Glutamatergic neuron (in vitro differentiated cells): Measurements from ENCODE around the gene KCNK10. TPM values are rescaled to one million over a fixed set of nuclear protein-coding genes. Genes with fewer than 3 reads are reported as not detected.
A peak's percentile ranks its signal among the peaks of the same experiment; 100 is the strongest.

Experiments used
- DNase-seq: peaks from one replicate; pipeline ENCODE4 v3.0.0; 2022
- H3K27ac Mint-ChIP-seq: one replicate; pipeline ENCODE4 v1.8.0; 2020; ENCODE audit warnings: mild to moderate bottlenecking, mixed read lengths, inconsistent platforms; ENCODE audit not compliant: unreplicated experiment
- H3K27me3 Mint-ChIP-seq: one replicate; pipeline ENCODE4 v1.8.0; 2020; ENCODE audit warnings: mild to moderate bottlenecking, moderate library complexity, mixed read lengths, inconsistent platforms; ENCODE audit not compliant: unreplicated experiment
- H3K36me3 Mint-ChIP-seq: one replicate; pipeline ENCODE4 v1.8.0; 2020; ENCODE audit warnings: mild to moderate bottlenecking, mixed read lengths, inconsistent platforms; ENCODE audit not compliant: unreplicated experiment
- H3K4me1 Mint-ChIP-seq: one replicate; pipeline ENCODE4 v1.8.0; 2020; ENCODE audit warnings: mild to moderate bottlenecking, low read depth, mixed read lengths, inconsistent platforms; ENCODE audit not compliant: unreplicated experiment
- H3K4me3 Mint-ChIP-seq: one replicate; pipeline ENCODE4 v1.8.0; 2020; ENCODE audit warnings: mild to moderate bottlenecking, mixed read lengths, inconsistent platforms; ENCODE audit not compliant: unreplicated experiment
- H3K9me3 Mint-ChIP-seq: one replicate; pipeline ENCODE4 v1.8.0; 2020; ENCODE audit warnings: mild to moderate bottlenecking, moderate library complexity, mixed read lengths, inconsistent platforms; ENCODE audit not compliant: unreplicated experiment
- total RNA-seq: library from RNA; stranded (reverse); fragmentation: NEBNext Ultra II Directional; extraction: Animal tissue kit (Norgen Biotek cat#: 25700); gene quantifications from one replicate; pipeline ENCODE4 v1.2.1, GENCODE V29; 2021; ENCODE audit not compliant: unreplicated experiment
- TF ChIP-seq, protein P1 (sequence below): fragments of 200-600 bp; sonication (generic); IDR thresholded peaks from one replicate; pipeline ENCODE4 v1.5.0; 2021; ENCODE audit not compliant: partially characterized antibody, unreplicated experiment

The KCNK10 gene
- total RNA-seq, 1 donor from 2014 or later, result 2.8 TPM

GRCh38 chr14:88322504-88323085, 474 bp downstream of the KCNK10 start:
- Mint-ChIP-seq H3K4me3 (no peak overlapping the region), H3K4me1 (peaks cover 6% of the 10 kb centered on the region), H3K27ac (no peak overlapping the region), H3K27me3 (peaks cover 23% of the 10 kb centered on the region), H3K9me3 (peaks cover 4% of the 10 kb centered on the region), H3K36me3 (no peaks in the 10 kb centered on the region)
- TF ChIP-seq, protein P1, sequence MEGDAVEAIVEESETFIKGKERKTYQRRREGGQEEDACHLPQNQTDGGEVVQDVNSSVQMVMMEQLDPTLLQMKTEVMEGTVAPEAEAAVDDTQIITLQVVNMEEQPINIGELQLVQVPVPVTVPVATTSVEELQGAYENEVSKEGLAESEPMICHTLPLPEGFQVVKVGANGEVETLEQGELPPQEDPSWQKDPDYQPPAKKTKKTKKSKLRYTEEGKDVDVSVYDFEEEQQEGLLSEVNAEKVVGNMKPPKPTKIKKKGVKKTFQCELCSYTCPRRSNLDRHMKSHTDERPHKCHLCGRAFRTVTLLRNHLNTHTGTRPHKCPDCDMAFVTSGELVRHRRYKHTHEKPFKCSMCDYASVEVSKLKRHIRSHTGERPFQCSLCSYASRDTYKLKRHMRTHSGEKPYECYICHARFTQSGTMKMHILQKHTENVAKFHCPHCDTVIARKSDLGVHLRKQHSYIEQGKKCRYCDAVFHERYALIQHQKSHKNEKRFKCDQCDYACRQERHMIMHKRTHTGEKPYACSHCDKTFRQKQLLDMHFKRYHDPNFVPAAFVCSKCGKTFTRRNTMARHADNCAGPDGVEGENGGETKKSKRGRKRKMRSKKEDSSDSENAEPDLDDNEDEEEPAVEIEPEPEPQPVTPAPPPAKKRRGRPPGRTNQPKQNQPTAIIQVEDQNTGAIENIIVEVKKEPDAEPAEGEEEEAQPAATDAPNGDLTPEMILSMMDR, result no peak
- DNase-seq, result peak; percentile 23

DNA sequence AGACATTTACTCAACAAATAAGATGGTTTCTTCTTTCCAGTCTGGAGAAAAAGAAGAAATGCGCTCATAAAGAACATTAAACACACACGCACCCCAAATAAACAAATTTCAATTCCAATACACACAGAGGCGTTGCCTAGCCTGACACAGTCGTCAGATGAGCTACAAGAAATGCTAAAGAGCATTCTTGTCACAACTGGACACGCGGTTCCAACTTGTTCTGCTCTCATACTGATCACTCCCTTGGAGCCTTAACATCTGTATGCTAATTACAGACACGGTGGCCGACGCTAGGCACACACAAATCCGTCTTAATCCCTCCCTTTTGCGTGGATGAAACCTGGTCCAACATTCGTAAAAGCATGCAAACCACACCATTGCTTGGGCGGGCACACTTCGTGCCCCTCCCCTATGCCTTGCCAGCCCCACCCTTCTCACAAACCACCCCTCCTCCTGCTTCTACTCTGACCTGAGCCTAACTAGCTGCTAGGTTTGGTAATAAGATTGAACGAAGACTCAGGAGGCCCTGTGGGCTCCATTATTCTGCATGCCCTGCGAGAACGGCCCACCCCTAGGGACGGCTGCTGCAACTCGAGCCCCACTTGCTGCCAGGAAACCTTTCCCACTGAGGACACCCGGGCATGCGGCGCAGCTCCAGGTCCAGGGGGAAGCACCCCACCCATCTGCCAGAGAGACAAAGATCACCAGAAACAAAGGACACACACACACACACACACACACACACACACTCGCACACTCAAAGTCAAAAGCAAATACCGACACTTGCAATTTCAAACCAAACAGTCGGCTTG, 1.2 kb downstream of the KCNK10 start:
- Mint-ChIP-seq H3K4me1 (peaks cover 6% of the 10 kb centered on the region), H3K9me3 (peaks cover 4% of the 10 kb centered on the region), H3K27me3 (peaks cover 23% of the 10 kb centered on the region), H3K4me3 (no peak overlapping the region), H3K36me3 (no peaks in the 10 kb centered on the region), H3K27ac (no peak overlapping the region)
- peak; percentile 44 for DNase-seq
- TF ChIP-seq, protein P1, result no peak

- TF ChIP-seq, protein P1, result no peak
- no peak overlapping the region for H3K27ac Mint-ChIP-seq
- no peak overlapping the region for H3K4me3 Mint-ChIP-seq
- H3K36me3 Mint-ChIP-seq, result no peaks in the 10 kb centered on the region
- H3K27me3 Mint-ChIP-seq, result peaks cover 7% of the 10 kb centered on the region
- no peak for DNase-seq
- H3K4me1 Mint-ChIP-seq, result no peaks in the 10 kb centered on the region
- H3K9me3 Mint-ChIP-seq, result peaks cover 3% of the 10 kb centered on the region
Measured at GRCh38 chr14:88318406-88318805, 4.7 kb downstream of the KCNK10 start.

- DNase-seq, result no peak
- Mint-ChIP-seq H3K4me3 (no peak overlapping the region), H3K27ac (no peak overlapping the region), H3K36me3 (no peaks in the 10 kb centered on the region), H3K9me3 (peaks cover 3% of the 10 kb centered on the region), H3K27me3 (peaks cover 3% of the 10 kb centered on the region), H3K4me1 (no peaks in the 10 kb centered on the region)
- TF ChIP-seq, protein P1, result no peak
Measured at GRCh38 chr14:88316521-88316920, 6.5 kb downstream of the KCNK10 start.

GRCh38 chr14:88312257-88312656, 10.8 kb downstream of the KCNK10 start:
- Mint-ChIP-seq H3K4me3 (no peak overlapping the region), H3K27me3 (no peaks in the 10 kb centered on the region), H3K36me3 (no peaks in the 10 kb centered on the region), H3K9me3 (peaks cover 3% of the 10 kb centered on the region), H3K27ac (no peak overlapping the region), H3K4me1 (no peaks in the 10 kb centered on the region)
- TF ChIP-seq, protein P1, result no peak
- DNase-seq, result no peak
